PC-9 (cell line): ENCODE results near the gene ECHDC1.

Source experiments
- EZH2 ChIP-seq: fragments of 200-600 bp; sonication (generic); IDR thresholded peaks from 2 replicates; pipeline ENCODE4 v1.8.0; 2017; ENCODE audit warnings: antibody characterized with exemption, low read depth
- TF ChIP-seq, protein P1 (sequence below): fragments of 200-600 bp; sonication (generic); conservative IDR thresholded peaks from 2 replicates; pipeline ENCODE4 v1.6.1; 2017; ENCODE audit warnings: mixed run types, antibody characterized with exemption, mild to moderate bottlenecking, moderate library complexity

DNA sequence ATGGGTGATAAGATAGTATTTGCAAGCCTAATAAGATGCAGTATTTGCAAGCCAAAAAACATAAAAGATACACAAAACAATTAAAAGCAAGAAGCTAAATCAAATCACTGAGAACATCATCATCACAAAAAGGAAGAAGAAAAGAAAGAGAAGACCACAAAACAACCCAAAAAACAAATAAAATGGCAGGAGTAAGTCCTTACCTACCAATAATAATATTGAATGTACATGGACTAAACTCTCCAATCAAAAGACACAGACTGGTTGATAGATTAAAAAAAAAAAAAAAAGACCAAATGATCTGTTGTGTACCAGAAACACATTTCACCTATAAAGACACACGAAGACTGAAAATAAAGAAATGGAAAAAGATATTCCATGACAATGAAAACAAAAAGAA, 37.7 kb downstream of the ECHDC1 start:
- TF ChIP-seq, protein P1, sequence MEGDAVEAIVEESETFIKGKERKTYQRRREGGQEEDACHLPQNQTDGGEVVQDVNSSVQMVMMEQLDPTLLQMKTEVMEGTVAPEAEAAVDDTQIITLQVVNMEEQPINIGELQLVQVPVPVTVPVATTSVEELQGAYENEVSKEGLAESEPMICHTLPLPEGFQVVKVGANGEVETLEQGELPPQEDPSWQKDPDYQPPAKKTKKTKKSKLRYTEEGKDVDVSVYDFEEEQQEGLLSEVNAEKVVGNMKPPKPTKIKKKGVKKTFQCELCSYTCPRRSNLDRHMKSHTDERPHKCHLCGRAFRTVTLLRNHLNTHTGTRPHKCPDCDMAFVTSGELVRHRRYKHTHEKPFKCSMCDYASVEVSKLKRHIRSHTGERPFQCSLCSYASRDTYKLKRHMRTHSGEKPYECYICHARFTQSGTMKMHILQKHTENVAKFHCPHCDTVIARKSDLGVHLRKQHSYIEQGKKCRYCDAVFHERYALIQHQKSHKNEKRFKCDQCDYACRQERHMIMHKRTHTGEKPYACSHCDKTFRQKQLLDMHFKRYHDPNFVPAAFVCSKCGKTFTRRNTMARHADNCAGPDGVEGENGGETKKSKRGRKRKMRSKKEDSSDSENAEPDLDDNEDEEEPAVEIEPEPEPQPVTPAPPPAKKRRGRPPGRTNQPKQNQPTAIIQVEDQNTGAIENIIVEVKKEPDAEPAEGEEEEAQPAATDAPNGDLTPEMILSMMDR = no peak
- TF ChIP-seq EZH2 = no peak
